Lower leg skin (tissue), 4 donors: ENCODE measurements around the gene NFE2L1. TPM values are rescaled to one million over a fixed set of nuclear protein-coding genes. Genes with fewer than 3 reads are reported as not detected.

Source experiments
- DNase-seq, 2 donors: peaks; one replicate each; pipeline ENCODE4 v3.0.0-alpha.2; 2019; ENCODE audit warnings: low spot score in 2 of 2
- H3K4me3 ChIP-seq: fragments of 200-600 bp; sonication (generic); 2 replicates; pipeline ENCODE4 v1.5.1; 2017; ENCODE audit warnings: mild to moderate bottlenecking, low read depth; ENCODE audit not compliant: poor library complexity, severe bottlenecking
- CTCF ChIP-seq, 3 donors: fragments of 450-650 bp; IDR thresholded peaks; one replicate each; pipeline ENCODE4 v1.5.1; 2016; ENCODE audit warnings: antibody characterized with exemption in 3 of 3, mild to moderate bottlenecking in 3 of 3, moderate library complexity in 2 of 3
- POLR2A ChIP-seq, 2 donors: fragments of 450-650 bp; IDR thresholded peaks; one replicate each; pipeline ENCODE4 v1.6.1; 2016 to 2017; ENCODE audit warnings: antibody characterized with exemption in 2 of 2, mild to moderate bottlenecking in 1 of 2, moderate library complexity in 1 of 2
- WGBS, 2 donors: methylation state at CpG; one replicate each; pipeline ENCODE4 v1.1.5; 2018; 5-methylcytosine and 5-hydroxymethylcytosine counted together
- intact Hi-C: fragments of 100-400 bp; cut with DNase I; formaldehyde crosslinking; loops from one replicate; pipeline ENCODE4 v1.15.0; 2023; ENCODE audit warnings: low total_unique reads
- total RNA-seq, 4 donors: library from RNA; depleted of rRNA; stranded (reverse); fragments of >200 nt; gene quantifications; one replicate each; pipeline ENCODE4 v1.1.0, GENCODE V29; 2016

Gene NFE2L1
- total RNA-seq, 4 donors from 2014 or later, result 97.2 to 158 (median 117) TPM

GRCh38 chr17:48002916-48003416 is 45.2 kb upstream of the NFE2L1 start:
- H3K4me3 ChIP-seq, result no peak overlapping the region
- 60 to 69% methylated on average over 7 of the region's 7 CpGs for WGBS, 2 donors
- TF ChIP-seq CTCF (IDR thresholded peaks at IDR 0.05) (no peak), POLR2A (IDR thresholded peaks at IDR 0.05) (no peak)
- no peak for DNase-seq
- intact Hi-C loops, result no loop called here

- WGBS, 2 donors, result 78% methylated on average over 17 of the region's 17 CpGs
- DNase-seq, result no peak
- TF ChIP-seq POLR2A (IDR thresholded peaks at IDR 0.05) (no peak), CTCF (IDR thresholded peaks at IDR 0.05) (no peak)
- H3K4me3 ChIP-seq, result no peak overlapping the region
- intact Hi-C loops, result no loop called here
Observed at GRCh38 chr17:48003417-48004151, 44.6 kb upstream of the NFE2L1 start.

- 62 to 73% methylated on average over 3 of the region's 3 CpGs for WGBS, 2 donors
- TF ChIP-seq CTCF (IDR thresholded peaks at IDR 0.05) (no peak), POLR2A (IDR thresholded peaks at IDR 0.05) (no peak)
- no peak for DNase-seq
- H3K4me3 ChIP-seq, result no peak overlapping the region
- intact Hi-C loops, result no loop called here
Observed at GRCh38 chr17:48004983-48005382, 43.2 kb upstream of the NFE2L1 start.

GRCh38 chr17:48006936-48007709 is 41.0 kb upstream of the NFE2L1 start:
- no peak for DNase-seq
- 89% methylated on average over 12 of the region's 12 CpGs for WGBS, 2 donors
- TF ChIP-seq CTCF (IDR thresholded peaks at IDR 0.05) (no peak), POLR2A (IDR thresholded peaks at IDR 0.05) (no peak)
- no peak overlapping the region for H3K4me3 ChIP-seq
- intact Hi-C loops, result no loop called here

GRCh38 chr17:48010193-48010592 is 38.0 kb upstream of the NFE2L1 start:
- no peak for DNase-seq
- H3K4me3 ChIP-seq, result no peak overlapping the region
- 87 to 90% methylated on average over 3 of the region's 3 CpGs for WGBS, 2 donors
- intact Hi-C loops, result no loop called here
- TF ChIP-seq POLR2A (IDR thresholded peaks at IDR 0.05), result no peak
- no peak for TF ChIP-seq CTCF (IDR thresholded peaks at IDR 0.05)
